ENCODE measurements around the gene SERPINB3.
"Not testable (repeated sequence)": the region's sequence is repeated elsewhere in the genome, so short reads cannot be mapped to it uniquely, and the experiment has no call there.

Gene SERPINB3

DNA sequence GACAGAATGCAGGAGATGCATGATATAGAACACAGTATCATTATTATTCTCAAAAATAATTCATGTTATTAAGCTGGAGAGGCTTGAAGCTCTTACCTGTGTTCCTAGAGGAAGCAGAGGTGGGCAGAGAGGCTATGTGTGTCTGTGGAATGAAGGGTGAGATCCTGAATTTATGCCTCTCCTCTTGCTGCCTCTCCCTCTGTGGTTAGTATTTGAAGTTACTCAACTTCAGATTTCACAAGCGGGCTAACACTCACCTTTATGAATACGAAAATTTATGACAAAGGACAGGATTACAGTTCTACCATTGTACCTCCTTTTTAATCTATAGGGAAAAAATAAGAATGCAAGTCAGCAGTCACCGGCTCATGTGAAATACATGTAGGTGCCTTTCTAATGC is at the start of gene SERPINB3:
SERPINB3 (minus strand) TSS at position 144 of the 400 bp plus-strand sequence. CDS start 677 bp downstream, outside the sequence.
- in situ Hi-C loops (cut with HindIII; ENCODE audit: low pct_ligation_motif_present, low sequenced_read_pairs); DNase-seq; H3K27me3 ChIP-seq (replicated peaks); H3K36me3 ChIP-seq (replicated peaks); H3K4me3 ChIP-seq (ENCODE audit: low read depth, low read length); H3K27ac ChIP-seq: not testable (repeated sequence)

DNA sequence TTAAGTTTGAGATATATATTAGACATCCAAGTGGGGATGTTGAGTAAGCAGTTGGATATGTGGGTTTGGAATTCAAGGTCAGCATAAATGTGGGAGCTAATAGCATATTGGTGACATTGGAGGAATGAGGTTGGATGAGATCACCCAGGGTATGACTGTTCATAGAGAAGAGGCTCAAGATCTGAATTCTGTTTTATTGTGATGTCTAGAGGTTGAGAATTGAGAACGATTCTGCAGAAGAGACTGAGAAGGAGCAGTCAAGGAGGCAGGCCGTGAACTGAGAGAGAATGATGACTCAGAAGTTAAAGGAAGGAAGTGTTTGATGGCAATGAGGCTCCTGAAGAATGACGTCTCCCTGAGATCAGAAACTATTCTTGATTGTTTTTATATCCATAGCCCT is 47.0 kb upstream of the SERPINB3 start:
- no peaks in the 10 kb centered on the region for H3K36me3 ChIP-seq (replicated peaks)
- no peaks in the 10 kb centered on the region for H3K27me3 ChIP-seq (replicated peaks)
- peak overlapping the region; percentile 90 for H3K27ac ChIP-seq
- TF ChIP-seq, protein P1, sequence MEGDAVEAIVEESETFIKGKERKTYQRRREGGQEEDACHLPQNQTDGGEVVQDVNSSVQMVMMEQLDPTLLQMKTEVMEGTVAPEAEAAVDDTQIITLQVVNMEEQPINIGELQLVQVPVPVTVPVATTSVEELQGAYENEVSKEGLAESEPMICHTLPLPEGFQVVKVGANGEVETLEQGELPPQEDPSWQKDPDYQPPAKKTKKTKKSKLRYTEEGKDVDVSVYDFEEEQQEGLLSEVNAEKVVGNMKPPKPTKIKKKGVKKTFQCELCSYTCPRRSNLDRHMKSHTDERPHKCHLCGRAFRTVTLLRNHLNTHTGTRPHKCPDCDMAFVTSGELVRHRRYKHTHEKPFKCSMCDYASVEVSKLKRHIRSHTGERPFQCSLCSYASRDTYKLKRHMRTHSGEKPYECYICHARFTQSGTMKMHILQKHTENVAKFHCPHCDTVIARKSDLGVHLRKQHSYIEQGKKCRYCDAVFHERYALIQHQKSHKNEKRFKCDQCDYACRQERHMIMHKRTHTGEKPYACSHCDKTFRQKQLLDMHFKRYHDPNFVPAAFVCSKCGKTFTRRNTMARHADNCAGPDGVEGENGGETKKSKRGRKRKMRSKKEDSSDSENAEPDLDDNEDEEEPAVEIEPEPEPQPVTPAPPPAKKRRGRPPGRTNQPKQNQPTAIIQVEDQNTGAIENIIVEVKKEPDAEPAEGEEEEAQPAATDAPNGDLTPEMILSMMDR (IDR thresholded peaks at IDR 0.05; ENCODE audit: low read depth, low read length, missing control alignments) = no peak
- H3K4me3 ChIP-seq (ENCODE audit: low read depth, low read length) = no peak overlapping the region
- peak; percentile 87 for DNase-seq
- in situ Hi-C loops (cut with HindIII; ENCODE audit: low pct_ligation_motif_present, low sequenced_read_pairs) = no loop called here

DNA sequence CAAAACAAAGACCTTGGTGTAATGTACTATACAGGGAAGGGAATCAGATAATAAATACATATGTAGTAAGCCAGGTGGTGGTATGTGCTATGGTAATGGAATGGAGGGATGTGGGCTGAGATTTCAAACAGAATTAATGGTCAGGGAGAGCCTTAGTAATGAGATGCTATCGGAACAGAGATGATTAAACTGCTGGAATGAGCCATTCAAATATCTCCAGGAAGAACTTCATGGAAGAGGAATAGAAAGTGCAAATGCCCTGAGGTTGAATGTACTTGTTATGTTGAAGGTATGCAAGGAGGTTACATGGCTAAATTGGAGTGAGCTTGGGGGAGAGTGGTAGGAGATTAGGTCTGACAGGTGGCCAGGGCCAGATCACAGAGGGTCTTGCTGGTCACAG is 46.1 kb upstream of the SERPINB3 start:
- no peaks in the 10 kb centered on the region for H3K36me3 ChIP-seq (replicated peaks)
- TF ChIP-seq, protein P1 (IDR thresholded peaks at IDR 0.05; ENCODE audit: low read depth, low read length, missing control alignments) = no peak
- no peak overlapping the region for H3K4me3 ChIP-seq (ENCODE audit: low read depth, low read length)
- H3K27me3 ChIP-seq (replicated peaks) = no peaks in the 10 kb centered on the region
- in situ Hi-C loops (cut with HindIII; ENCODE audit: low pct_ligation_motif_present, low sequenced_read_pairs) = no loop called here
- DNase-seq = no peak
- H3K27ac ChIP-seq = peak overlapping the region; percentile 90

DNA sequence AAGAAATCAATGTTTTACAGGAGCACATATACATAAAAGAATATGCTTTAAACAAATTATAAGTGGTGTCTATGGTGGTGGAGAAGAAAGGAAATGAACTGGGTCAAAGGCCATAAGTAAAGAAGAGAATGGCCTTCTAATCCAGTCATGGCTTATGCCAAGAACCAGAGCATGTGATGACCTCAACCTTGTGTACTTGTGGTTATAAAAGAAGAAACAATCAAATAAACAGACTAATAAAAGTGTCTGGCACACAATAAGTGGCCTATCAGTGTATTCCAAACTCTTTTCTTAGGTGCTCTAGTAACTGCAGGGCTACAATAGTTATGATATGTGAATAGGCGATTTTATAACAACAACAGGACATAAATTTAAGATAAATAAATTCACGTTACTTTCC is 43.7 kb upstream of the SERPINB3 start:
- Histone ChIP-seq H3K36me3 (replicated peaks) (no peaks in the 10 kb centered on the region), H3K27ac (no peak overlapping the region), H3K4me3 (ENCODE audit: low read depth, low read length) (no peak overlapping the region), H3K27me3 (replicated peaks) (no peaks in the 10 kb centered on the region)
- DNase-seq = no peak
- in situ Hi-C loops (cut with HindIII; ENCODE audit: low pct_ligation_motif_present, low sequenced_read_pairs) = no loop called here
- TF ChIP-seq, protein P1 (IDR thresholded peaks at IDR 0.05; ENCODE audit: low read depth, low read length, missing control alignments) = no peak

DNA sequence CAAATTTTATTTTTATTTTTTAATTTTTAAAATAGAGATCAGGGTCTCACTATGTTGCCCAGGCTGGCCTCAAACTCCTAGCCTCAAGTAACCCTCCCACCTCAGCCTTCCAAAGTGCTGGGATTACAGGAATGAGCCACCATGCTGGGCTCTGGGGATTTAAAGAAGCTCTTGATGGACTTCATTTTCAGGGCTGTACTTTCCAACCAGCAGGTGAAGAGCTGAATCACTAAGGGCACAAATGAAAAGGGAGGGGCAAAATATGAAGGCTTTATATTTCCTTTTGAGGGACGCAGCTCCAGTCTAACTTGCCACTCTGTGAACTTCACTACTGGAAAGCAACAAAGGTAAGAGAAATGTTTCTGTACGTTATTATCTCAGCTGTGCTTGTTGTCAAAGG is 41.0 kb upstream of the SERPINB3 start, which contains the start of gene SERPINB11:
SERPINB11 (plus strand) TSS at position 301 of the 400 bp plus-strand sequence. CDS start 7,234 bp downstream, outside the sequence.
- TF ChIP-seq, protein P1 (IDR thresholded peaks at IDR 0.05; ENCODE audit: low read depth, low read length, missing control alignments) = no peak
- H3K27me3 ChIP-seq (replicated peaks) = no peaks in the 10 kb centered on the region
- H3K4me3 ChIP-seq (ENCODE audit: low read depth, low read length) = no peak within 1 kb of the TSS

DNA sequence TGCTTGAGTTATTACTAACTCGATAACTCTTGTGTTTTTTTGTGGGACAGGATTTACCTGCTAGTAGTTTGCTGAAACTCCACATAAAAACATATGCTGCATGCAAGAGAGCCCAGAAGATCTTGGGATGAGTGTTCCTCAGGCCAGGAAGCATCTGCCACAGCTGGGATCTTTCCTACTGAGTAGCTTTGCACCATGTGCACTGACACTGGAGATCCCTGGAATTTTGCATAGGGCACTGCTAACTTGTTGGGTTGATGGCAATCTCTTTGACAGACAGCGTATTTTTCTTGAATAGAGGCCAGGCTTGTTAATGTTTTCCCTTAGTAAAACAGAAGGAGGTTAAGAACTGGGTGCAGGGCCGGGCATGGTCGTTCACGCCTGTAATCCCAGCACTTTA is 40.3 kb upstream of the SERPINB3 start:
- H3K4me3 ChIP-seq (ENCODE audit: low read depth, low read length) = no peak overlapping the region
- in situ Hi-C loops (cut with HindIII; ENCODE audit: low pct_ligation_motif_present, low sequenced_read_pairs) = no loop called here
- TF ChIP-seq, protein P1 (IDR thresholded peaks at IDR 0.05; ENCODE audit: low read depth, low read length, missing control alignments) = no peak
- H3K36me3 ChIP-seq (replicated peaks) = no peaks in the 10 kb centered on the region
- no peak for DNase-seq
- no peaks in the 10 kb centered on the region for H3K27me3 ChIP-seq (replicated peaks)
- no peak overlapping the region for H3K27ac ChIP-seq

More for the DNA sequence above, 41.0 kb upstream of the SERPINB3 start, which contains the start of gene SERPINB11:
- no peak for DNase-seq
- Histone ChIP-seq H3K27ac (no peak within 1 kb of the TSS), H3K36me3 (replicated peaks) (no peaks in the 10 kb centered on the region)
- in situ Hi-C loops (cut with HindIII; ENCODE audit: low pct_ligation_motif_present, low sequenced_read_pairs) = no loop called here

All from brain microvascular endothelial cell (primary cell).